ENCODE data around the gene METAP1. TPM values are rescaled to one million over a fixed set of nuclear protein-coding genes. Genes with fewer than 3 reads are reported as not detected.
"Not testable (repeated sequence)": the region's sequence is repeated elsewhere in the genome, so short reads cannot be mapped to it uniquely, and the experiment has no call there.

Gene METAP1
- total RNA-seq, 1 donor from 2014 or later, result 63.3 TPM

DNA sequence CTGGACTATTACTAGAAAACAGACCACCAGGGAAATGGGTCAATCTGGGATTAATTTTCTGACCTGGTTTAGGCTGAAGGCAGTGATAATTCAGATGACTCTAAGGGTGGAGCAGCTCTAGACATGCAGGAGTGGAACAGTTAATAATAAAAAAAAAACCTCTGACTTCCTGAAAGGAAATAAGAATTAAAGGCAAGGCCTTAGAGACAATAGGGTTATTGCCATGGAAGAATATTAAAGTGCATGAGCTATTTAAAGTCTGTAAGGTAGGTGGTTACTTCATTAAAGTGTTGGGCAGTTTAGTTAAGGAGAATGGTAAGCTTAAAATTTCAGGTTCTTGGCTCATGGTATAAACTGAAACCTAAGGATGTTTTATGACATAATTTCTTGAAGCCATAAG is 107.6 kb downstream of the METAP1 start:
- H3K9me3 Mint-ChIP-seq, result no peaks in the 10 kb centered on the region
- no peak overlapping the region for H3K4me3 Mint-ChIP-seq
- peaks cover 6% of the 10 kb centered on the region for H3K27me3 Mint-ChIP-seq
- no peak for DNase-seq
- no peaks in the 10 kb centered on the region for H3K4me1 Mint-ChIP-seq
- no peaks in the 10 kb centered on the region for H3K36me3 Mint-ChIP-seq (ENCODE audit: low read depth)
- H3K27ac Mint-ChIP-seq, result no peak overlapping the region
- intact Hi-C loops (cut with micrococcal nuclease), result no loop called here

GRCh38 chr4:99104153-99104552 is 108.6 kb downstream of the METAP1 start:
- H3K27ac Mint-ChIP-seq, result no peak overlapping the region
- H3K27me3 Mint-ChIP-seq, result peaks cover 6% of the 10 kb centered on the region
- intact Hi-C loops (cut with micrococcal nuclease), result no loop called here
- no peaks in the 10 kb centered on the region for H3K4me1 Mint-ChIP-seq
- no peak overlapping the region for H3K4me3 Mint-ChIP-seq
- no peaks in the 10 kb centered on the region for H3K36me3 Mint-ChIP-seq (ENCODE audit: low read depth)
- DNase-seq, result no peak
- H3K9me3 Mint-ChIP-seq, result no peaks in the 10 kb centered on the region

DNA sequence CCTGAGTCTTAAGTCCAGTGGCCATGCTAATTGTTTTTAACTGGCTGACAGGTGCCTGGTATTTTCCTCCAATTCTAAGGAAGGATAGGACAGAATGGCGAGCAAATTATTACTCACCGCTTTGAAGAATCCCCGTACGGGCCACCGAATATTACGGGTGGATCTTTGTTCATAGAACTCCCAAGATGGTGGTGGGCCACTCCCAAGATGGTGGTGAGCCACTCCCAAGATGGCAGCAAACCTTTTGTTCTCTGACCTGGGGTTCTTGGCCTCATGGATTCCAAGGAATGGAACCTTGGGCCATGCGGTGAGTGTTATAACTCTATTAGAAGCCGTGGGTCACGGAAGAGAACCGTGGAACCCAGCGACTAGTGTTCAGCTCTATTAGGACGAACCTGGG is 113.8 kb downstream of the METAP1 start:
- H3K9me3 Mint-ChIP-seq; intact Hi-C loops (cut with micrococcal nuclease); H3K36me3 Mint-ChIP-seq (ENCODE audit: low read depth); H3K4me3 Mint-ChIP-seq; H3K27me3 Mint-ChIP-seq; H3K4me1 Mint-ChIP-seq; DNase-seq; H3K27ac Mint-ChIP-seq: not testable (repeated sequence)

Other genes starting within 250 kb of the METAP1 start
- 151 and 156 TPM in 2 replicates for gene EIF4E, start 66.6 kb upstream of the METAP1 start, total RNA-seq
- gene ADH5, start 93.1 kb downstream of the METAP1 start, total RNA-seq, result 82.6 and 85.3 TPM in 2 replicates
- not detected in 2 replicates for gene ADH4, start 148.6 kb downstream of the METAP1 start, total RNA-seq
- gene ADH6, start 223.5 kb downstream of the METAP1 start, total RNA-seq, result not detected in 2 replicates